Glutamatergic neuron (in vitro differentiated cells): Measurements from ENCODE around the gene RXRB. TPM values are rescaled to one million over a fixed set of nuclear protein-coding genes. Genes with fewer than 3 reads are reported as not detected.

Experiments
- DNase-seq: peaks from one replicate; pipeline ENCODE4 v3.0.0; 2022
- H3K27ac Mint-ChIP-seq: one replicate; pipeline ENCODE4 v1.8.0; 2020; ENCODE audit warnings: mild to moderate bottlenecking, mixed read lengths, inconsistent platforms; ENCODE audit not compliant: unreplicated experiment
- H3K27me3 Mint-ChIP-seq: one replicate; pipeline ENCODE4 v1.8.0; 2020; ENCODE audit warnings: mild to moderate bottlenecking, moderate library complexity, mixed read lengths, inconsistent platforms; ENCODE audit not compliant: unreplicated experiment
- H3K36me3 Mint-ChIP-seq: one replicate; pipeline ENCODE4 v1.8.0; 2020; ENCODE audit warnings: mild to moderate bottlenecking, mixed read lengths, inconsistent platforms; ENCODE audit not compliant: unreplicated experiment
- H3K4me1 Mint-ChIP-seq: one replicate; pipeline ENCODE4 v1.8.0; 2020; ENCODE audit warnings: mild to moderate bottlenecking, low read depth, mixed read lengths, inconsistent platforms; ENCODE audit not compliant: unreplicated experiment
- H3K4me3 Mint-ChIP-seq: one replicate; pipeline ENCODE4 v1.8.0; 2020; ENCODE audit warnings: mild to moderate bottlenecking, mixed read lengths, inconsistent platforms; ENCODE audit not compliant: unreplicated experiment
- H3K9me3 Mint-ChIP-seq: one replicate; pipeline ENCODE4 v1.8.0; 2020; ENCODE audit warnings: mild to moderate bottlenecking, moderate library complexity, mixed read lengths, inconsistent platforms; ENCODE audit not compliant: unreplicated experiment
- CTCF ChIP-seq: fragments of 200-600 bp; sonication (generic); IDR thresholded peaks from one replicate; pipeline ENCODE4 v1.5.0; 2021; ENCODE audit not compliant: partially characterized antibody, unreplicated experiment
- long read RNA-seq: library from polyadenylated mRNA; unstranded; transcript quantifications from one replicate; pipeline ENCODE4 v2.0.0, GENCODE V29; 2020; ENCODE audit not compliant: unreplicated experiment
- total RNA-seq: library from RNA; stranded (reverse); fragmentation: NEBNext Ultra II Directional; extraction: Animal tissue kit (Norgen Biotek cat#: 25700); gene quantifications from one replicate; pipeline ENCODE4 v1.2.1, GENCODE V29; 2021; ENCODE audit not compliant: unreplicated experiment

The RXRB gene
- total RNA-seq = 45.3 TPM
- long read RNA-seq, partial matches to known transcripts = 0 of 5 reads
- long read RNA-seq, other reads (novel, unspliced or antisense) = 2 of 5 reads

GRCh38 chr6:33200219-33201146 is at the start of gene RXRB, which contains the start of gene SLC39A7:
Gene RXRB, minus strand, starts transcription at chr6:33200665. Its CDS starts 189 bp downstream, at chr6:33200476.
Gene SLC39A7, plus strand, starts transcription at chr6:33200867. Its CDS starts 379 bp downstream, at chr6:33201246.
- Mint-ChIP-seq H3K9me3 (peaks cover 17% of the 10 kb centered on the region), H3K4me3 (peak within 1 kb of the TSS; percentile 99), H3K27me3 (peaks cover 14% of the 10 kb centered on the region), H3K27ac (peak within 1 kb of the TSS; percentile 95), H3K36me3 (no peaks in the 10 kb centered on the region), H3K4me1 (peaks cover 28% of the 10 kb centered on the region)
- peak; percentile 99 for DNase-seq
- no peak for TF ChIP-seq CTCF

DNA sequence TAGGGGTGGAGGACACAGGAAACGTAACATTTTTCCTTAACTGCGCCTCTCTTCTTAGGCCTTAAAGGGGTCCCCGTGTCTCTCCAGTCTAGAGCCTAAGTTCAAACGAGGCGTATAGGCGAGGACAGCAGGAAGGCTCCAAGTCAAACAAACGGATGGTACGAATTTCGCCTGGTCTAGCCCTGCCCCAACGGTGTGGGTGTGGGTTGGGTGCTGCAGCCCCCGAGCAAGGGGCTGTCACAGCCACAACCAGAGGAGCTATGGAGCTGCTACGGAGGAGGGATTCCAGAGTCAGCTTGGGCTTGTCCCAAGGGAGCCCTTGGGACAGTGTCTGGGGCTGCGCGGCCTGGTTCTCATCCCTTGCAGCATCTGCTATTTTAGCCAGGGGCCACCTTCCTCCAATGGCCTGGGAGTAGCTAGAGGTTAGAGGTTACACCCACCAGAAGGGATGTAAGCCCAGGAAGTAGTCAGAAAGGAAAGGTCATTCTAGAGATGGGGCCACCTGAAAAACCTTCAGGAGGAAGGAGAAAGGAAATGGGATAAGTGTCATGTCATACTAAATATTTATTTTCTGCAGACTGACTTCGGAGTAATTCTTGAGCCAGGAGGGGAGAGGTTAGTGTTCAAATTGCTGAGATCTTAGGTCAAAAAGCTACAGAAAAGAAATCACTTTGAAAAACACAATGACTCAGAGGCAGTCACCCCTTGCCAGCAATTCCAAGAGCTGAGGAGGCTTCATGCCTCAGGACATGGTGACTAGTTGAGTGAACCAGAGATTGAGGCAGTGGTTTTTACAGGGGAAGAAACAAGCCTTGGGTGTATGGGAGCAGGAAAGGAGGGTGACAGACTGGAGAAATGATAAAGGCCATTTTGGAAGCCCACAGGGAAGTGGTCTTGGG is 49.5 kb upstream of the RXRB start:
- Mint-ChIP-seq H3K9me3 (peaks cover 3% of the 10 kb centered on the region), H3K4me1 (peaks cover 18% of the 10 kb centered on the region), H3K27ac (peak overlapping the region; percentile 84), H3K4me3 (peak overlapping the region; percentile 97), H3K27me3 (peaks cover 8% of the 10 kb centered on the region), H3K36me3 (no peaks in the 10 kb centered on the region)
- peak; percentile 65 for DNase-seq
- no peak for TF ChIP-seq CTCF

GRCh38 chr6:33248932-33249731 is 48.7 kb upstream of the RXRB start:
- Mint-ChIP-seq H3K9me3 (peaks cover 3% of the 10 kb centered on the region), H3K4me3 (peak overlapping the region; percentile 97), H3K27me3 (peaks cover 8% of the 10 kb centered on the region), H3K4me1 (peaks cover 18% of the 10 kb centered on the region), H3K27ac (peak overlapping the region; percentile 84), H3K36me3 (no peaks in the 10 kb centered on the region)
- DNase-seq = peak; percentile 96
- no peak for TF ChIP-seq CTCF

- H3K36me3 Mint-ChIP-seq = no peaks in the 10 kb centered on the region
- peaks cover 10% of the 10 kb centered on the region for H3K27me3 Mint-ChIP-seq
- peak overlapping the region; percentile 79 for H3K27ac Mint-ChIP-seq
- peak overlapping the region; percentile 97 for H3K4me3 Mint-ChIP-seq
- peaks cover 3% of the 10 kb centered on the region for H3K9me3 Mint-ChIP-seq
- no peak for DNase-seq
- peaks cover 18% of the 10 kb centered on the region for H3K4me1 Mint-ChIP-seq
- TF ChIP-seq CTCF = peak; percentile 68
Observed at GRCh38 chr6:33248643-33248931, 48.1 kb upstream of the RXRB start.
